GM12892 (cell line): ENCODE data around the gene REEP1.
"Not testable (repeated sequence)": the region's sequence is repeated elsewhere in the genome, so short reads cannot be mapped to it uniquely, and the experiment has no call there.

Experiments used
- DNase-seq: peaks from one replicate; pipeline ENCODE4 v3.0.0; 2011; ENCODE audit not compliant: insufficient read length
- FAIRE-seq: peaks from 2 replicates; lab custom pipeline; 2011; peaks lifted over from hg19 to GRCh38; lab: Jason Lieb, UNC
- POLR2A ChIP-seq: IDR thresholded peaks from 2 replicates; pipeline ENCODE4 v1.6.1; 2011; ENCODE audit warnings: low read depth, low read length, control low read depth
- POLR2AphosphoS5 ChIP-seq: IDR thresholded peaks from 2 replicates; pipeline ENCODE4 v1.6.1; 2011; ENCODE audit warnings: low read depth, low read length, control low read depth
- TAF1 ChIP-seq: IDR thresholded peaks from 2 replicates; pipeline ENCODE4 v1.6.1; 2011; ENCODE audit warnings: low read depth, mild to moderate bottlenecking, control low read depth, low read length, borderline replicate concordance

The REEP1 gene

DNA sequence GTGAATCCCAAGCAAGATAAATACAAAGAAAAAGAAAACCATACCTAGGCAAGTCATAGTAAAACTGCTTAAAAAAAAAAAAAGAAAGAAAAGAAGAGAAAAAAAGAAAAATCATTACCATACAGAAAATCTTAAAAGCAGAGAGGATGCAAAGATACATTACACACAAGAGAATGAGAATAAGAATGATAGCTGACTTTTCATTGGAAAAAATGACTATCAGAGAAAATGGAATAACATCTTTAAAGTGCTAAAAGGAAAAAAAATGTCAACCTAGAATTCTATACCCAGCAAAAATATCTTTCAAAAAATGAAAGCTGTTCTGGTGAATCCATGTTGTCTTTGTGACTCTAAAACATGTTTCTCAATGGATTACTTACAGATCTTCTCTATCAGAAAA lies 66.2 kb downstream of the REEP1 start:
- DNase-seq (no peak), FAIRE-seq (no peak)
- no peak for TF ChIP-seq POLR2AphosphoS5
- no peak for TF ChIP-seq POLR2A
- no peak for TF ChIP-seq TAF1

DNA sequence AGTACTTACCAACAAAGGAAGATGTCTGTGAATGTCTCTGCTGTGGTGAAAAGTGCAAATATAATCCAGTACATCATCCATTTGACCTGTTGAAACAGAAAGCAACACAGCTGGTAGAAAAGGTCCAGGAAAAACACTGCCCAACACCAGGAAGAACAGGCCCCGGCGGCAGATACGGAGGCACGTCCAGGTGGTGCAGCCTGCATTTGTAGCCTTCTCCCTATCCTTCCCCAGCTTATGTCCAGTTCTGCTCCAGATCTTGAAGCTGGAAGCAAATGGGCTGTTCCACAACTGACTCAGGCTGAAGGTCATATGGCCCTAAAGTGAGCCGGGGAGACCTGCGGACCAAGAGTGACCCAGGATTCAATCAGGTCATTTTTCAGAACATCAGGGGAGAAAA lies 73.5 kb downstream of the REEP1 start:
- no peak for DNase-seq
- no peak for TF ChIP-seq TAF1
- TF ChIP-seq POLR2A, result no peak
- TF ChIP-seq POLR2AphosphoS5, result no peak
- no peak for FAIRE-seq

DNA sequence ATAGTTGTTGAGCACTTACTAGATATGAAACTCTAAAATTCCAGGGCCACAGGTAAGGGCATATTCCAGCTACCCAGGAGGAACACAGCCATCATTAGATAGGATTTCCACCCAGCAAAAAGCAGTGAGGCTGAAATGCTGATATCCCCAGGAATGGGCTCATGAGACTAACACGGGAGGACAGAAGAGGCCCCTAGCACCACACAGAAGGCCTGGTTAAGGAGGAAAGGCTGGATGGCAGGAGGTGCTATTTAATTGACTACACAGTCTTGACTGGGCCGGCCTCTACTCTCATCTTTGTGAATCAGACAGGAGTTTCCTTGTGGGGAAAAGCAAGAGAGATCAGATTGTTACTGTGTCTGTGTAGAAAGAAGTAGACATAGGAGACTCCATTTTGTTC lies 76.4 kb downstream of the REEP1 start:
- FAIRE-seq (no peak), DNase-seq (no peak)
- TF ChIP-seq TAF1, result no peak
- TF ChIP-seq POLR2AphosphoS5, result no peak
- TF ChIP-seq POLR2A, result no peak

DNA sequence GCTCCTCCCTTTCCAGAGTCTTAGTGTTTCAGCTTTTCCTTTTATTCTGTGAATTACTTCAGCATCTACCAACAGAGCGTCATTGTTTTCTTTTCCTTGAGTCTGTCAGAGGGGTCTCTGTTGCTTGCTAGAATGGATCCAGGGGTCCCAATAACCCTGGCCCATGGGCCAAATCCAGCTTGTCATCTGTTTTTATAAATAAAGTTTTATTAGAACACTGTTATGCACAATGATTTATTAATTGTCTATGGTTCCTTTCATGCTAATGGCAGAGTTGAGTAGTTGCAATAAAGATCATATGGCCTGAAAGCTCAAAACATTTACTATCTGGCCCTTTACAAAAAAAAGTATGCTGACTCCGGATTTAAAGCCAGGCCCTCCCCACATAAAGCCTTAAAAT lies 79.3 kb downstream of the REEP1 start:
- no peak for FAIRE-seq
- TF ChIP-seq POLR2A (no peak), POLR2AphosphoS5 (no peak), TAF1 (no peak)
- no peak for DNase-seq

DNA sequence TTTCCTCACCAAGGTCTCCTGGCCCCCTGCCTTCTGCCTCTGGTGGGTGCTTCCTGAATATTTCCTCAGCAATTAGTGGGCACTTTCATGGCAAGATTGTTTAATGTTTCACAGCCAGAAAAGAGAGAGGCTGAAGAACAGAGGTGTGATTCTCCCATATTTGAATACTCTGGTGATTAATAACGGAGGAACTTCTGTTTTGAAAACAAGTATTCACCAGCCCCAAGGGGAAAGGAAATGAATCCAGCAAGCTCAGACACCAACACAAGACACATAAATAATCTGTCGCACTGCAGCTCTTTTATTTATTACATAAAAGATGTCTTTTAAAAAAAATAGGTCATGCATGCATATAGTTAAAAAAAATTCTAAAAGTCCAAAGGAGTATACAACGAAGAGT lies 80.4 kb downstream of the REEP1 start:
- no peak for DNase-seq
- no peak for FAIRE-seq
- TF ChIP-seq TAF1, result no peak
- TF ChIP-seq POLR2A, result no peak
- no peak for TF ChIP-seq POLR2AphosphoS5

DNA sequence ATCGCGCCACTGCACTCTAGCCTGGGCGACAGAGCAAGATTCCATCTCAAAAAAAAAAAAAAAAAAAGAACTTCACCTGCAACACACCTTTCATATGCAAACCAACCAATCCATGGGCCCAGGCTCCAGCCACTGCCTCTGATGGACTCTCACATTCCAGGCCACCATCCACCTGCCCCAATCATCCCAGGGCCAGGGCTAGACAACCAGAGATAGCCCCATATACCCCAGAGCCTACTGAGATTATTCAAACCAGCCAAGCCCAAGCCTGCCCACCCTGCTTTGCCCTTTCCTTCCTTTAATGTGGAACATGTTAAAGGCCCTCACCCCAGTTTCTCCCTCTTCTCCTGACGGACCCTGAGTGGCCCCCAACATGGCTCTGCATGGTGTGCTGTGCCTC lies 81.1 kb downstream of the REEP1 start:
- TF ChIP-seq TAF1 (no peak), POLR2AphosphoS5 (no peak), POLR2A (no peak)
- DNase-seq, result no peak
- no peak for FAIRE-seq

DNA sequence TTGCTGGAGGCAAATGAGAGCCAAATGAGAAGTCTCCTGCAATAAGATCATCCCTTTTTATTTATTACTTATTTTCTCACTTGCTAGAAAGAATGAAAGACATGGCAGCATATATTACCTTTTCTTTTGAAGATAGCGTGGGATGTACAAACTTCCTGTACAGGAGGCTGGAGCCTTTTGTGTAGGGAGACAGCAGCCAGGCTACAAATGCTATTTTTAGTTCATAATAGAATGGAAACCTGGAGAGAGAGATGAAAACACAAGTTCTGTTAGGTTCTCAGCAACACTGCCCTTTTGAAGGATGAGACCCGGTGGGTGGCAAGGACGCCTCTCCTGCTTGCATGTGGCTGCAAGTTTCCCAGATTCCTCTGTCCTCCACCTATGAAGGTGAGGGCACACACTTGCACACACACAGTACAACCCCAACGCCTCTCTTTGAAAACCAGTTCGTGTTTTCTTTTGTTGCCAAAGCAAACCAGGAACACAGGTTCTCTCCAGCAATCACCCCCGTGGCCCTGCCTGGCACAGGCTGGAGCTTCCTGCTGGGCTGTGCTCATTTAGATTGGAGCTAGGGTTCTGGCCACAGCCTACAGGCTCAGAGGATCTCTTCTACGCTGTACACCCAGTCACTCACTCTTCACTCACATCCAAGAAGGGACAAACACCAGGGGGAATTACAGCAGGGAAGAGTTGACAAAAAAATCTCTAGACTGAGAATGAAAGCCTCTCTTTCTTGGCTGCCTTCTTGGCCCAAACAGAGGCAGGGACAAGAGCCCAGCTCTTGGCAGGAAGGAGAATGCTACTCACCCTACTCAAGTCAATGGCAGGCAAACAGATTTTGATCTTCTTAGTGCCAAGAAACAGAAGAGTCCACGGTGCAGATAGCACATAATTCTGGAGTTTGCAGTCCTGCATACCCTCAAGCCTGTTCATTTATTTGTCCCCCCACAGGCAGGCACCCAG lies 82.6 kb downstream of the REEP1 start:
- FAIRE-seq (no peak), DNase-seq (no peak)
- TF ChIP-seq TAF1, result no peak
- TF ChIP-seq POLR2AphosphoS5, result no peak
- no peak for TF ChIP-seq POLR2A

DNA sequence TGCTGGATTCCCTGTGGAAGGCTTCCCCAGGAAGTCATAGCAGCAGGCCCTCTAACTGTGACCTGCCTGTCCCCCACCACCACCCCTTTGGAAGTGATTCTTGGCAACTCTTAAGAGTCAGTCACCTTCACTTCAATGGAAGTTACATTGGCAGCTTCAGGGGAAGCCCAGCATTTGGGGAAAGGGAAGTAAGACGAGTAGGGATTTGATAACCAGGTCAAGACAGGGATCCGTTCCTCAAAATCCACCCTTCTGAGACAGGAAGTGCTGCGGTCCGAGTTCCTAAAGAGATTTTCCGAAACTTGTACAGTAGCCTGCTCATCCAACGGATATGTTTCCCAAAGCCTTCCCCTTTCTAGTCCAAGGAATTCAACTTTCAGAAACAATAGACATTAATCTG lies 84.0 kb downstream of the REEP1 start:
- FAIRE-seq (no peak), DNase-seq (no peak)
- TF ChIP-seq POLR2AphosphoS5 (no peak), TAF1 (no peak), POLR2A (no peak)

DNA sequence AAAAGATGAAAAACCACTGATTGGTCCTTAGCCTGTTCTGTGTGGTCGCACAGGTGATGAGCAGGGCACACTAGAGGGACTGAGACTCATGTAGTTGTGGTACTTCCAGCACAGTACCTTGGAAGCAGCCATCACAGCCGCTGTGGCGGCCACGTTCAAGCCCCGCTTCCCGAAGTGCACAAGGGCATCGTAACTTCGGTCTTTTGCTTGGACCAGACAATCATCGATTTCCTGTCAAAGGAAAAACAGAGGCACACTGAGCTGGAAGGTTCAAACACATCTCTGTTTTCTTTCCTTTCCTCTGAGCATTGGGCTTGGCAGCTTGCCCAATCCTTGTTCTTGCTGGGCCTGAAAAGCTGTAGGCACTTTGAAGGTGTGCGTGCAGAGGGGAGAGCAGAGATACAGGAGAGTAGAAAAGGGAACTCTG lies 85.6 kb downstream of the REEP1 start:
- DNase-seq (no peak), FAIRE-seq (no peak)

DNA sequence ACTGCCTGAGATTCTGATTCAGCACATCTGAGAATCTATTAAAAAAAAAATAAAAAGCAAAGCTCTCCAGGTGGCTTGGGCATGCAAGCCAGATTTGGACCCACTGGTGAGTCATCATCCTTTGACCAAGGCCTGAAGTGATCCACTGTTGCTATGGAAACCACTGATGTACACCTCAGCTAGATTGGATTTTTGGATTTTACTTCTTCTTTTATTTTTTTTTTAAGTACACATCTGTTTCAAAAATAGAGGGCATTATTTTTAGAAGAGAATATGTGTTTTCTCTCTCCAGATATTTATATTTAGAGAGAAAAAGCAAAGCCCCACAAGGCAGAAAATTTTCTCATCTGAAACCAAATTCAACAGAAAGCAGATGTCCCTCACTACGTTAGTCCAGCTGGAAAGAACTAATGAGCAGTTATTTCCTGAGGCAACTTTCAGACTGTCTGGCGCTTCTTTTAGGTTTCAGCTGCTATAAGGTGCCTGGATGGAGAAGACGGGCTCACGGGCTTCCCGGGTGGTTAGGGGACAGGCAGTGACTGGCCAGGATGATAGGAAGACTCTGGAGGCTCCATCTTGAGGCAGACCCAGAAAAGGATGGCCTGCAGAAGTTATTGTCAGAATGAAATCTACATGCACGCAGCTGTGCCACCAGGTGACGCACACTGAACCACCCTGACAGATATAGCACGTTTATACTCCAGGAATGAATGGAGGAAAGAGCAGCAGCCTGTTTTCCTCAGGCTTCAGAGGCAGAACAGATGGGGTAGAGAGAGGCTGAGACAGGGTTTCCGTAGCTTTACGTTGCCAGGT lies 87.6 kb downstream of the REEP1 start:
- FAIRE-seq, result peak; percentile 76
- no peak for DNase-seq
- TF ChIP-seq POLR2A (no peak), TAF1 (0 out of 2 replicates have a peak, but pooled peaks have one; percentile 25), POLR2AphosphoS5 (peak; percentile 40; the same call in 1 of the 2 replicates)

More for the DNA sequence above, 85.6 kb downstream of the REEP1 start:
- TF ChIP-seq POLR2A, result no peak
- no peak for TF ChIP-seq TAF1
- TF ChIP-seq POLR2AphosphoS5, result no peak

DNA sequence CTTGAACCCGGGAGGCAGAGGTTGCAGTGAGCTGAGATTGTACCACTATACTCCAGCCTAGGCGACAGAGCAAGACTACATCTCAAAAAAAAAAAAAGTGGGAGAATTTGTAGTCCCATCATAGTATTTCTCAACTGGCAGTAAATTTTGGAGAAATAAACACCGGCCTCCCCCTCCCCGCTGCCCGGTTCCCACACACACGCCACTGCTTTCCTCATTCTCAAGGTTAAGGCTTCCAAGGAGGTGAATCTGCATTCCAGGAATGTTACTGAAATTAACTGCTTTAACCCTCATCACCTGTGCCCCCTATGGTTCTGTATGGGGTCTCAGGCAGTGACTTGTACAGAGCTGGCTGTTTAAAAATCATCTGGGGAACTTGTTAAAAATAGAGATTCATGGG lies 88.2 kb downstream of the REEP1 start:
- TF ChIP-seq TAF1, result no peak
- TF ChIP-seq POLR2A, result no peak
- TF ChIP-seq POLR2AphosphoS5, result no peak
- DNase-seq (no peak), FAIRE-seq (no peak)

DNA sequence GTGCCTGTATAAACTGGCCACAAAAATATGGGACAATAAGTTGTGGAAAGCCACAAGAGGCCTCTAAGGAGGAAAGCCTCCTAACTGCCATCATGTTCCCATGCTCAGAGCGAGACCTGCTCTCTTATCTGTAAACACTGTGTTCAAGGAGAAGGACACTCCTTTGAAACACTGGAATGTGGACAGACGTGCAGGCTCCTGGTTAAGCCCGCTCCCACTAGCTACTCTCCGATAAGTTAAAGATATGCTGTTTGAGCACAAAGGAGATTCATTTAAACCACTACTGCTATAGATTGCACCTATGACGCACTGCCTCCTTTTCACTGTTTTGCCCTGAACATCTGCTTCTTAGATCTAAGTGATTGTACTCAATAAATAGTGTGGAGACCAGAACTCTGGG lies 92.2 kb downstream of the REEP1 start:
- DNase-seq, FAIRE-seq: not testable (repeated sequence)

DNA sequence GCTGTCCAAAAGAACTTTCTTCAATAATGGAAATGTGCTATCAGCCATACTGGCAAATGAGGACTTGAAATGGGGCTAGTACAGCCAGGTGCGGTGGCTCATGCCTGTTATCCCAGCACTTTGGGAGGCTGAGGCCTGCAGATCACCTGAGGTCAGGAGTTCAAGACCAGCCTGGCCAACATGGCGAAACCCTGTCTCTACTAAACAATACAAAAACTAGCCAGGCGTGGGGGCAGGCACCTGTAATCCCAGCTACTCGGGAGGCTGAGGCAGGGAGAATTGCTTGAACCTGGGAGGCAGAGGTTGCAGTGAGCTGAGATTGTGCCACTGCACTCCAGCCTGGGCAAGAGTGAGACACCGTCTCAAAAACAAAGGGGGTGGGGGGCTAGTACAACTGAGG lies 92.6 kb downstream of the REEP1 start:
- FAIRE-seq, DNase-seq: not testable (repeated sequence)
